ENCODE data around the gene SYK. TPM values are rescaled to one million over a fixed set of nuclear protein-coding genes. Genes with fewer than 3 reads are reported as not detected.
A peak's percentile ranks its signal among the peaks of the same experiment; 100 is the strongest.
"Not testable (repeated sequence)": the region's sequence is repeated elsewhere in the genome, so short reads cannot be mapped to it uniquely, and the experiment has no call there.

The SYK gene
- total RNA-seq, 2 experiments from 2014 or later: 0.11 to 0.64 TPM

DNA sequence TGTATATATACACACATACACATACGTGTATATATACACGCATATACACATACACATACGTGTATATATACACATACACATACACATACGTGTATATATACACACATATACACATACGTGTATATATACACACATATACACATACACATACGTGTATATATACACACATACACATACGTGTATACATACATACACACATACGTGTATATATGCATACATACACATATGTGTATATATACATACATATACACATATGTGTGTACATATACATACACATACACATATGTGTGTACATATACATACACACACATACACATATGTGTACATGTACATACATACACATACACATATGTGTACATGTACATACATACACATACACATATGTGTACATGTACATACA lies 82.6 kb downstream of the SYK start:
- ChIA-PET CTCF (no interaction called here), POLR2A (no interaction called here)
- Mint-ChIP-seq H3K27ac (no peak overlapping the region), H3K36me3 (ENCODE audit: low read depth) (no peaks in the 10 kb centered on the region), H3K4me3 (no peak overlapping the region), H3K27me3 (no peaks in the 10 kb centered on the region), H3K9me3 (ENCODE audit: low read depth) (peaks cover 10% of the 10 kb centered on the region), H3K4me1 (no peaks in the 10 kb centered on the region)
- DNase-seq (no peak), ATAC-seq (no peak)
- intact Hi-C loops (cut with DNase I, micrococcal nuclease): no loop called here

DNA sequence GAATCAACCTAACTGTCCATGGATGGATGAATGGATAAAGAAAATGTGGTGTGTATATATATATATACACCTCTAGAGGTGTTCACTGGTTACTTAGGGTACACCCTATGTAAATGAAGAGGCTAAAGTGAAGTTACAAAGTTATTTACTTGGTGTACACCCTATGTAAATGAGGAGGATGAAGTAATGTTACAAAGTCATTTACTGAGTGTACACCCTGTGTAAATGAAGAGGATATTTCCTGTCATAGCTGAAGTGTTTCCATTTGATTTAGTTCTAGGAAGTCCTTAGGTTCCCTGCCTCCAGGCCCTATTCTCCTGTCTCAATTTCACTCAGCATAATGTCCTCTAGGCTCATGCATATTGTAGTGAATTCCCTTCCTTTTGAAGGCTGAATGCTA lies 85.2 kb downstream of the SYK start:
- H3K4me1 Mint-ChIP-seq; ATAC-seq; H3K36me3 Mint-ChIP-seq (ENCODE audit: low read depth); H3K27me3 Mint-ChIP-seq; H3K27ac Mint-ChIP-seq; intact Hi-C loops (cut with DNase I, micrococcal nuclease); H3K9me3 Mint-ChIP-seq (ENCODE audit: low read depth); H3K4me3 Mint-ChIP-seq; POLR2A ChIA-PET; DNase-seq: not testable (repeated sequence)
- CTCF ChIA-PET: interaction anchor here (0.6 kb wide), 1 partner anchor 78 kb away, joined by 3 read pairs; no protein-coding TSS in a partner anchor

GRCh38 chr9:90888941-90889340 lies 87.3 kb downstream of the SYK start:
- Mint-ChIP-seq H3K4me3 (no peak overlapping the region), H3K9me3 (ENCODE audit: low read depth) (peaks cover 10% of the 10 kb centered on the region), H3K27ac (no peak overlapping the region), H3K27me3 (peaks cover 3% of the 10 kb centered on the region), H3K36me3 (ENCODE audit: low read depth) (no peaks in the 10 kb centered on the region), H3K4me1 (no peaks in the 10 kb centered on the region)
- ATAC-seq: no peak
- CTCF ChIA-PET: no interaction called here
- intact Hi-C loops (cut with DNase I, micrococcal nuclease): no loop called here
- DNase-seq: no peak
- POLR2A ChIA-PET: no interaction called here

GRCh38 chr9:90890146-90890810 lies 88.7 kb downstream of the SYK start:
- H3K4me3 Mint-ChIP-seq: no peak overlapping the region
- POLR2A ChIA-PET: no interaction called here
- peaks cover 6% of the 10 kb centered on the region for H3K9me3 Mint-ChIP-seq (ENCODE audit: low read depth)
- DNase-seq (no peak), ATAC-seq (no peak)
- intact Hi-C loops (cut with DNase I, micrococcal nuclease): no loop called here
- CTCF ChIA-PET: interaction anchor here (0.7 to 1.0 kb wide), 4 partner anchors 8 to 810 kb away, joined by 3 read pairs; no protein-coding TSS in a partner anchor
- no peaks in the 10 kb centered on the region for H3K4me1 Mint-ChIP-seq
- no peaks in the 10 kb centered on the region for H3K36me3 Mint-ChIP-seq (ENCODE audit: low read depth)
- peaks cover 3% of the 10 kb centered on the region for H3K27me3 Mint-ChIP-seq
- H3K27ac Mint-ChIP-seq: no peak overlapping the region

- ATAC-seq (no peak), DNase-seq (no peak)
- POLR2A ChIA-PET: no interaction called here
- no peak overlapping the region for H3K4me3 Mint-ChIP-seq
- intact Hi-C loops (cut with DNase I, micrococcal nuclease): no loop called here
- no peaks in the 10 kb centered on the region for H3K4me1 Mint-ChIP-seq
- no peaks in the 10 kb centered on the region for H3K36me3 Mint-ChIP-seq (ENCODE audit: low read depth)
- no peaks in the 10 kb centered on the region for H3K9me3 Mint-ChIP-seq (ENCODE audit: low read depth)
- peaks cover 3% of the 10 kb centered on the region for H3K27me3 Mint-ChIP-seq
- no peak overlapping the region for H3K27ac Mint-ChIP-seq
- CTCF ChIA-PET: interaction anchor here (0.6 to 1.0 kb wide), 4 partner anchors 24 to 809 kb away, joined by 3 to 4 read pairs (median 3); no protein-coding TSS in a partner anchor
Observed at GRCh38 chr9:90891308-90892040, 89.9 kb downstream of the SYK start.

DNA sequence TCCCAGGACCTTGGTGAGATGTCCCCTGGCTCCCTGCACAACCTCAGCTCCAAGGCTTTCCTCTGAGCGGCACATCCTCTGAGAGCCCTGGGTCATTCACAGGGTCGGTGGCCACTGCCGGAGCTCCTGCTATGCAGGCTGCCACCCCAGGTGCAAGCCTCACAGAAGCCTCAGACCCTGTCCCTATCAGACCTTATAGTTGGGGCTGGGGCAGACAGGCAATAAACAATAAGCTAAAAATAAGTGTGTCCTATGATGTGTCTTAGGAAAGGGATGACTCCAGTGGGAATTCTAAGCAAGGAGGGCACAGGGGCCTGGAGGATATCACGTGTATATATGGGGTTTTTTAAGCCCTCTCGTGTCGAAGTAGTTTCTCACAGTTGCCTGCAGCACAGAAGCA lies 91.3 kb downstream of the SYK start:
- no peaks in the 10 kb centered on the region for H3K4me1 Mint-ChIP-seq
- no peak for DNase-seq
- no peaks in the 10 kb centered on the region for H3K9me3 Mint-ChIP-seq (ENCODE audit: low read depth)
- H3K27ac Mint-ChIP-seq: no peak overlapping the region
- intact Hi-C loops (cut with DNase I, micrococcal nuclease): no loop called here
- CTCF ChIA-PET: interaction anchor here (0.9 to 1.5 kb wide), 3 partner anchors 21 to 25 kb away, joined by 4 read pairs; no protein-coding TSS in a partner anchor
- no peaks in the 10 kb centered on the region for H3K36me3 Mint-ChIP-seq (ENCODE audit: low read depth)
- no peak overlapping the region for H3K4me3 Mint-ChIP-seq
- POLR2A ChIA-PET: no interaction called here
- H3K27me3 Mint-ChIP-seq: peaks cover 3% of the 10 kb centered on the region
- ATAC-seq: no peak

- Mint-ChIP-seq H3K36me3 (ENCODE audit: low read depth) (no peaks in the 10 kb centered on the region), H3K27me3 (peaks cover 3% of the 10 kb centered on the region), H3K4me1 (no peaks in the 10 kb centered on the region), H3K9me3 (ENCODE audit: low read depth) (no peaks in the 10 kb centered on the region), H3K4me3 (no peak overlapping the region), H3K27ac (no peak overlapping the region)
- DNase-seq (no peak), ATAC-seq (no peak)
- ChIA-PET CTCF (interaction anchor here (1.0 to 1.5 kb wide), 2 partner anchors 22 to 24 kb away, joined by 4 read pairs; no protein-coding TSS in a partner anchor), POLR2A (no interaction called here)
- intact Hi-C loops (cut with DNase I, micrococcal nuclease): no loop called here
Observed at GRCh38 chr9:90893706-90894105, 92.1 kb downstream of the SYK start.

DNA sequence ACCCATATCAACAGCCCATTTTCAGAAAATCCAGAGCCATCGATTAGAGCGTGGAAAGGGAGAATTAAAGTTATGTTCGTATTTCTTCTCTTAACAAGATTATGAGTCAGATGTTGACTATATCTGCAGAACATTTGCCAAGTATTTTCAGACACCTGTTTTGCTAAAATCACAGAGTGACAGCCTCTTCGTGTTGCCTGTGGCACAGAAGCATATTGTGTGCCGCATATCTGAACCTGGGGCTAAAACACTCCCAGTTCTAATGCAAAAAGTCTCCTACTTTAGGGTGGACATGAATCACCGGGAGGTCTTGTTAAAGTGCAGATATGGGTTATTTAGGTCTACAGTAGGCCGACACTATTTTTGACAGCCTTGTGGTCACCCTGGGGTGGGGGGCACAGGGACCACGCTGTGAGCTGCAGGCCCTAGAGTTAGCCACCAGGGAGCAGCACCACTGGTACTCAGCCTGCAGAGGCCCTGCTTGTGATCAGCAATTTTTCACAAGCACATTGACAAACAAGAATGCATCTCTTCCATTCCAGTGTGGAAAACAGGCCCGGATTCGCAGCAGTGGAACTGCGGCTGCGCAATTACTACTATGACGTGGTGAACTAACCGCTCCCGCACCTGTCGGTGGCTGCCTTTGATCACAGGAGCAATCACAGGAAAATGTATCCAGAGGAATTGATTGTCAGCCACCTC lies 93.5 kb downstream of the SYK start:
- POLR2A ChIA-PET: no interaction called here
- DNase-seq: peak; percentile 35
- no peak overlapping the region for H3K4me3 Mint-ChIP-seq

DNA sequence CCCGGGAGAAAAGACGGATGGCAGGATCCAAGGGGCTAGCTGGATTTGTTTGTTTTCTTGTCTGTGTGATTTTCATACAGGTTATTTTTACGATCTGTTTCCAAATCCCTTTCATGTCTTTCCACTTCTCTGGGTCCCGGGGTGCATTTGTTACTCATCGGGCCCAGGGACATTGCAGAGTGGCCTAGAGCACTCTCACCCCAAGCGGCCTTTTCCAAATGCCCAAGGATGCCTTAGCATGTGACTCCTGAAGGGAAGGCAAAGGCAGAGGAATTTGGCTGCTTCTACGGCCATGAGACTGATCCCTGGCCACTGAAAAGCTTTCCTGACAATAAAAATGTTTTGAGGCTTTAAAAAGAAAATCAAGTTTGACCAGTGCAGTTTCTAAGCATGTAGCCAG lies 94.2 kb downstream of the SYK start:
- Mint-ChIP-seq H3K27me3 (no peaks in the 10 kb centered on the region), H3K27ac (no peak overlapping the region), H3K36me3 (ENCODE audit: low read depth) (no peaks in the 10 kb centered on the region), H3K4me1 (no peaks in the 10 kb centered on the region), H3K9me3 (ENCODE audit: low read depth) (no peaks in the 10 kb centered on the region), H3K4me3 (no peak overlapping the region)
- DNase-seq (no peak), ATAC-seq (no peak)
- ChIA-PET POLR2A (no interaction called here), CTCF (interaction anchor here (0.6 kb wide), 1 partner anchor 817 kb away, joined by 3 read pairs; no protein-coding TSS in a partner anchor)
- intact Hi-C loops (cut with DNase I, micrococcal nuclease): no loop called here

More for the DNA sequence above, 93.5 kb downstream of the SYK start:
- Mint-ChIP-seq H3K4me1 (no peaks in the 10 kb centered on the region), H3K36me3 (ENCODE audit: low read depth) (no peaks in the 10 kb centered on the region), H3K27me3 (peaks cover under 1% of the 10 kb centered on the region), H3K9me3 (ENCODE audit: low read depth) (no peaks in the 10 kb centered on the region), H3K27ac (no peak overlapping the region)
- intact Hi-C loops (cut with DNase I, micrococcal nuclease): no loop called here
- no peak for ATAC-seq
- CTCF ChIA-PET: no interaction called here

- no peaks in the 10 kb centered on the region for H3K27me3 Mint-ChIP-seq
- POLR2A ChIA-PET: no interaction called here
- intact Hi-C loops (cut with DNase I, micrococcal nuclease): no loop called here
- CTCF ChIA-PET: interaction anchor here (0.6 kb wide), 1 partner anchor 817 kb away, joined by 3 read pairs; no protein-coding TSS in a partner anchor
- H3K36me3 Mint-ChIP-seq (ENCODE audit: low read depth): no peaks in the 10 kb centered on the region
- DNase-seq (no peak), ATAC-seq (no peak)
- no peak overlapping the region for H3K27ac Mint-ChIP-seq
- H3K9me3 Mint-ChIP-seq (ENCODE audit: low read depth): no peaks in the 10 kb centered on the region
- no peaks in the 10 kb centered on the region for H3K4me1 Mint-ChIP-seq
- H3K4me3 Mint-ChIP-seq: no peak overlapping the region
Observed at GRCh38 chr9:90896231-90896630, 94.6 kb downstream of the SYK start.

DNA sequence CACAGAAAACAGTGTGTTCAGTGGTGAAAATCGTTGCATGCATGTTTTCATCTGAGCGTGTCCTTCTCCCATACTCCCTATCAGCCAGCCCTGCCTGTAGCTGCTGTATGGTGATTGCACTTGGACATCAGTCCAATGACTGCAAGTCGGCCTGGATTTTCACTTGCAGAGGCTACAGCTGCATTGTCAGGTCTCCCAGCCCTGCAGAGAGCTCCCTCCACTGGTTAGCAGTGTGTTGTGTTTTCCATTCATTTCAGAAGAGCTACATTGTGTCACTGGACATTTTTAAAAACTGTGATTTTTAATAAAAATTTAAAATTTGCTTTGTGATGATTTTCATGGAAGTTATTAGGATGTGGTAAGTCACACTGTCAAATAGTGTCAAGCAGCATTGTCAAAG lies 96.6 kb downstream of the SYK start:
- Mint-ChIP-seq H3K4me1 (no peaks in the 10 kb centered on the region), H3K4me3 (no peak overlapping the region), H3K36me3 (ENCODE audit: low read depth) (no peaks in the 10 kb centered on the region), H3K27me3 (no peaks in the 10 kb centered on the region), H3K27ac (no peak overlapping the region), H3K9me3 (ENCODE audit: low read depth) (no peaks in the 10 kb centered on the region)
- ATAC-seq (no peak), DNase-seq (no peak)
- POLR2A ChIA-PET: no interaction called here
- intact Hi-C loops (cut with DNase I, micrococcal nuclease): no loop called here
- CTCF ChIA-PET: interaction anchor here (0.5 to 1.7 kb wide), 3 partner anchors 16 to 993 kb away, joined by 4 to 8 read pairs (median 5); no protein-coding TSS in a partner anchor
